ENCODE measurements around the gene PPM1D.

The PPM1D gene

GRCh38 chr17:60653569-60653968, 53.6 kb downstream of the PPM1D start:
- no peak for TF ChIP-seq TAF1 (IDR thresholded peaks at IDR 0.05; ENCODE audit: low read depth)
- TF ChIP-seq MAX (IDR thresholded peaks at IDR 0.05), result no peak
- no peak for TF ChIP-seq EP300 (IDR thresholded peaks at IDR 0.05; ENCODE audit: borderline replicate concordance)
- no peak for TF ChIP-seq FOXM1 (IDR thresholded peaks at IDR 0.05; ENCODE audit: borderline replicate concordance, low read depth)
- TF ChIP-seq EGR1 (IDR thresholded peaks at IDR 0.05), result no peak
- TF ChIP-seq NFIC (IDR thresholded peaks at IDR 0.05), result no peak
- no peak for TF ChIP-seq USF1 (IDR thresholded peaks at IDR 0.05)

- TF ChIP-seq FOXM1 (IDR thresholded peaks at IDR 0.05; ENCODE audit: borderline replicate concordance, low read depth) (no peak), EGR1 (IDR thresholded peaks at IDR 0.05) (no peak)
These were observed 56.5 kb downstream of the PPM1D start for GRCh38 chr17:60656499-60656898.

GRCh38 chr17:60659156-60659555, 59.2 kb downstream of the PPM1D start:
- no peak for TF ChIP-seq REST (IDR thresholded peaks at IDR 0.05; ENCODE audit: low read depth)

- TF ChIP-seq FOXM1 (IDR thresholded peaks at IDR 0.05; ENCODE audit: borderline replicate concordance, low read depth) (no peak), NFIC (IDR thresholded peaks at IDR 0.05) (no peak)
These were observed 61.5 kb downstream of the PPM1D start for GRCh38 chr17:60661489-60661888.

- no peak for TF ChIP-seq EGR1 (IDR thresholded peaks at IDR 0.05)
- TF ChIP-seq CEBPB (IDR thresholded peaks at IDR 0.05), result no peak
- no peak for TF ChIP-seq CREB1 (IDR thresholded peaks at IDR 0.05; ENCODE audit: low read depth)
These were observed 64.0 kb downstream of the PPM1D start for GRCh38 chr17:60664022-60664421.

GRCh38 chr17:60665602-60666001, 65.6 kb downstream of the PPM1D start:
- TF ChIP-seq ZBTB7A (IDR thresholded peaks at IDR 0.05; ENCODE audit: low read depth), result no peak
- no peak for TF ChIP-seq TCF12 (IDR thresholded peaks at IDR 0.05; ENCODE audit: low read depth)
- no peak for TF ChIP-seq EGR1 (IDR thresholded peaks at IDR 0.05)
- no peak for TF ChIP-seq CREB1 (IDR thresholded peaks at IDR 0.05; ENCODE audit: low read depth)
- no peak for TF ChIP-seq YY1 (IDR thresholded peaks at IDR 0.05; ENCODE audit: low read depth)
- no peak for TF ChIP-seq TAF1 (IDR thresholded peaks at IDR 0.05; ENCODE audit: low read depth)
- no peak for TF ChIP-seq EP300 (IDR thresholded peaks at IDR 0.05; ENCODE audit: borderline replicate concordance)
- TF ChIP-seq RAD21 (IDR thresholded peaks at IDR 0.05; ENCODE audit: low read depth), result no peak
- TF ChIP-seq FOXM1 (IDR thresholded peaks at IDR 0.05; ENCODE audit: borderline replicate concordance, low read depth), result no peak
- TF ChIP-seq CEBPB (IDR thresholded peaks at IDR 0.05), result no peak
- no peak for TF ChIP-seq MAX (IDR thresholded peaks at IDR 0.05)
- no peak for TF ChIP-seq NFIC (IDR thresholded peaks at IDR 0.05)
- no peak for TF ChIP-seq USF1 (IDR thresholded peaks at IDR 0.05)
- TF ChIP-seq REST (IDR thresholded peaks at IDR 0.05; ENCODE audit: low read depth), result no peak
- no peak for TF ChIP-seq TEAD4 (IDR thresholded peaks at IDR 0.05)

- no peak for TF ChIP-seq TCF12 (IDR thresholded peaks at IDR 0.05; ENCODE audit: low read depth)
- no peak for TF ChIP-seq EP300 (IDR thresholded peaks at IDR 0.05; ENCODE audit: borderline replicate concordance)
- TF ChIP-seq CREB1 (IDR thresholded peaks at IDR 0.05; ENCODE audit: low read depth), result no peak
These were observed 71.5 kb downstream of the PPM1D start for GRCh38 chr17:60671482-60671881.

GRCh38 chr17:60675997-60676396, 76.0 kb downstream of the PPM1D start:
- TF ChIP-seq TCF12 (IDR thresholded peaks at IDR 0.05; ENCODE audit: low read depth) (no peak), REST (IDR thresholded peaks at IDR 0.05; ENCODE audit: low read depth) (no peak), ZBTB7A (IDR thresholded peaks at IDR 0.05; ENCODE audit: low read depth) (no peak), MAX (IDR thresholded peaks at IDR 0.05) (no peak), FOXM1 (IDR thresholded peaks at IDR 0.05; ENCODE audit: borderline replicate concordance, low read depth) (no peak)
